HS-27A (cell line): ENCODE results near the gene NAA38.
"Not testable (repeated sequence)": the region's sequence is repeated elsewhere in the genome, so short reads cannot be mapped to it uniquely, and the experiment has no call there.

Experiments
- DNase-seq: peaks from one replicate; pipeline ENCODE4 v3.0.0-alpha.2; 2012; ENCODE audit warnings: low read depth, missing footprints

The NAA38 gene

DNA sequence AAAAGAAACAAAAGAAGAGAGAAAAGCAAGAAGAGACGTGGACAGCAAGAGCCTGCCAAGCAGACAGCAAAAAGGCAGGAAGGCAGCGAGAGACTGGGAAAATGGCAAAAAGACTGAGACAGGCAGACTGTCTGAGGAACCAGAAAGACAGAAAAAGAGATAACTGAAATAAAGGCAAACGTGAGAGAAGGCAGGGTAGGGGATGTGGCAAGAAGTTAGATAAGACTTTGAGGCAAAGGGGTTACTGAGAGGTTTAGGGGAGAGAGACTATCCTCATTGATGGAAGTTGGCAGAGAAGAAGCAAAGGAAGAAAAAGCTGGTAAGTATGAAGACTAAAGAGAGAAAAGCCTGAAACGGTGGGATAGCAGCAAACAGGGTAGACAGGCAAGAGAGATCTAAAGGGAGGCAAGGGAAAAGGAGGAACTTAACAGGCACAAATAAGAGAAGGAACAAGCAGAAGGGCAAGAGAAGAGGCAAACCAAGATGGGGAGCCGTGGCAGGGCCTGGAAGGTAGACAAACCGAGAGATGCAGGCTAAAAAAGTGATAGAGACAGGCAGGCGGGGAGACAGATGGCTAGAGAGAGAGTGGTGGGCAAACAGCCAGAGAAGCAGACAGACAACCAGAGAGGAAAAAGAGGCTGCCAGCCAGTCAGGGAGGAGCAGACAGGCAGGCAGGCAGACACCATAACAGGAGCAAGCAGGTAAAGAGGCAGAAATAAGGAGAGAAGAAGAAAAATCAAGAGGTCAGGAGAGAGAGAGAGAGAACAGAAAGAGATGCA is 24.1 kb upstream of the NAA38 start:
- no peak for DNase-seq

DNA sequence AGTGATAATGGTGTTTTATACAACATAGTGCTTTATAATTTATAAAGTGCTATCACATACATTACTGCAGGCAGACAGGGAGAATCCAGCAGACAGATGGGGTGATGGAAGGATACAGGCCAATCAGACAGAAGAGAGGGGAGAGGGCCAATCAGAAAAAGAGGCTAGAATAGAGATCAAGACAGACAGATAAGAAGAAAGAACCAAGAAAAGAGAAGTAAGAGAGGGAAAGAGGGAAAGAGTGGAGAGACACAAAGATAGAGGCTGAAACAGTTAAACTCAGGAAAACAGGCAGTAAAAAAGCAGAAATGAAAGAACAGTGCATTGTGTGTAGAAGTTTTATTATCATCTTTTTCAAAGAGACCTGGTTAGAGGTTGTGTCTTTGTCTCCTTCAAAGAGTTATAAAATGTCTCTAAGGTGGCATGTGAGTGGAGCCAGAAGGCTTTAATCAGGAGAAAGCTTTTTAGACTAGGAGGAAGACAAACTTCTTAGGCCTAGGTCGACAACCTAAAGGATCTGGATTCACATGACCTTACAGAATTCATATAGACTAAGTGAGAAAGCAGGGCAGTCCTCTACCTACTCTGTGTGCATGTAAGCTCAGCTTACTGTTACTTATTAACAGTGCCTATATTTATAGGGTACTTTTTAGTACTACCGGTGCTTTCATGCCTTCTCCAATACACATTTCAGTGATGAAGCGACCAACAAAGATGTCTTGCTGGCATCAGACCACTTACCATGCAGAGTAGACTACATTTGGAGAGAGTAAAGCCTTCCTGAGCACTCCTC is 22.9 kb upstream of the NAA38 start:
- DNase-seq: no peak

DNA sequence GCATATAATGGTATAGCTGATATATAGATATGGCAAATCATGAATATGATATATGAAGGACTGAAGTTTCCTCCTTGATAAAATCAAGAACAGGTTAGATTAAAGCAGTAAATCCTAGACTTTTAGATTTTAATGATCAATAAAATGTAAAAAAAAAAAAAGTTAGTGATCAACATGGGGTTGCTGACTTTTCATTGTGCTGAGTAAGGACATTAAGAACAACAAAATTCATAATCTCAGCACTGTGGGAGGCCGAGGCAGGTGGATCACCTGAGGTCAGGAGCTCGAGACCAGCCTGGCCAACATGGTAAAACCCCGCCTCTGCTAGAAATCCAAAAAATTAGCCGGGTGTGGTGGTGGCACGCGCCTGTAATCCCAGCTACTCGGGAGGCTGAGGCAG is 20.9 kb upstream of the NAA38 start:
- DNase-seq: no peak

DNA sequence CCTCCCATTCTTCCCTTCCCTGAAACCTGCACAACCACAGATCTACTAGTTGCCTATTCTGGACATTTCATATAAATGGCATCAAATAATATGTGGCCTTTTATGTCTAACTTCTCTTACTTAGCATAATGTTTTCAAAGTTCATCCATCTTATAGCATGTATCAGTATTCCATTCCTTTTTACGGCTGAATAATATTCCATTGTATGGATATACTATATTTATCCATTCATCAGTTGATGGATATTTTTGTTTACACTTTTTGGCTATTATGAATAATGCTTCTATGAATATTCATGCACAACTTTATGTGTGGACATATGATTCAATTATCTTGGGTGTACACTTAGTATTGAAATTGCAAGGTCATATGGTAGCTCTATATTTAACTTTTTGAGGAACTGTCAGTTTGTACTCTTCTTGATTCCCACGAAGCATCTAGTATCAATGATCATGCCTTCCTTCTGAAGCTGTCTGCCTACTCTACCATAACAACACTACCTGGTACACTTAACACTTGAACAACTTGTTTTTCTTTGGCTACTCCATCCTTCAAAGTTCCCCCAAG is 18.5 kb upstream of the NAA38 start:
- DNase-seq: no peak

DNA sequence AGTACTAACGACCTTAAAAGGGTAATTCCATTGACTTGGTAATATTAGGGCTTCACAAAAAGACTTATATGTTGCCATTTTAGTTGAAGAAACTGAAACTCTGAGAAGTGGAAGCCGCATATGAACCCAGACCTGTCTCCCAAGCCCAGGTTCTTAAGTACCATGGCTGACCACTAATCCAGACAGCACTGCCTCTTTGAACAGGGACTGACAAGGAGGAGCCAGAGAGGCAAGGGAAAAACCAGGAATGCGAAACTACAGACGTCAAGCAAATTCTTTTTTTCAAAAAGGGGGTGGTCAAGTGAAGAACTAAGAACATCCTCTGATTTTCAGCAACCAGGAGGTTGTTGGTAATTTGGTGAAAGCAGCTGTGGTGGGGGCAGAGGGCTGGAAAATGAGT is 15.7 kb upstream of the NAA38 start:
- DNase-seq: no peak

DNA sequence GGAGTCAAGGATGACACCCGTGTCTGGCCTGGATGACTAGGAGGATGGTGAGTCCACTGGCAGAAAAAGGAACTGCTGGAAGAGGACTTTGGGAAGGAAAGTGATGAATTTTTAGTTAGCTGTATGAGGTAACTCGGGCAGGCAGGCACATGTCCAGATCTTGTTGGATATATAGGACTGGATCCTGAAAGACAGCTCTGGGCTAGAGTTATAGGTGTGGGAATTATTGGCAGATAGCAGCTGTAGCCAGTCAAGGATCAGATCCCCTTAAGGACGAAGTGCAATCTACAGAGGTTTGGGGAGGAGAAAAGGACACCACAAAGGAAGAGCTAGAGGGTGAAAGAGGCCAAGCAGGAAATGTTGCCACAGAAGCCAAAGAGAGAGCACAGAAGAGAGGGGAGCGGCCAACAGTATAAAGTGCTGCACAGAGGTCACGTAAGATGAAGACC is 10.5 kb upstream of the NAA38 start:
- DNase-seq: no peak

DNA sequence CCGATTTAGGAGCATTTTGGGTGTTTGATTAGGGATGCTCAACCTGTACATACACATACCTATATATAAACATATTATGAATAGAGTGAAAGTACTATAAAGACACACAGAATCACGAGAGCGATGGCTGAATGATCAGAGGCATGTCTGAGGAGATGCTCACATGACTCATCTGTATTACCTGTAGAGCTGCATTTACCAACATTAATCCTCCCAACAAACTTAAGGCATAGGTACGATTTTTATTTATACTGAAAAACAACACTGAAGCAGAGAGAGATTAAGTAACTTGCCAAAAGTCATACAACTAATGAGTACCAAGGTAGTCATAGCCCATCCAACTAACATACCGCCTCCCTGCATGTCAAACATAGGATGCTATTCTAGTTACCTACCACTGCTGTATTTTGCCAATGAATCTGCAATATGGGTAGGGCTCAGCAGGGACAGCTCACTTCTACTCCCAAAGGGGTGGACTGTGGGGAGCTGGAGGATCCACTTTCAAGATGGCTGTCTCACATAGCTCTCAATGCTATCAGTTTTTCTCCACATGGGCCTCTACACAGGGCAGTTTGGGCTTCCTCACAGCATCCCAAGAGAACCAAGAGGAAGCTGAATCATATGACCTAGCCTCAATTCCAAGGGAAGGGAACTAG is 7.8 kb upstream of the NAA38 start:
- no peak for DNase-seq

DNA sequence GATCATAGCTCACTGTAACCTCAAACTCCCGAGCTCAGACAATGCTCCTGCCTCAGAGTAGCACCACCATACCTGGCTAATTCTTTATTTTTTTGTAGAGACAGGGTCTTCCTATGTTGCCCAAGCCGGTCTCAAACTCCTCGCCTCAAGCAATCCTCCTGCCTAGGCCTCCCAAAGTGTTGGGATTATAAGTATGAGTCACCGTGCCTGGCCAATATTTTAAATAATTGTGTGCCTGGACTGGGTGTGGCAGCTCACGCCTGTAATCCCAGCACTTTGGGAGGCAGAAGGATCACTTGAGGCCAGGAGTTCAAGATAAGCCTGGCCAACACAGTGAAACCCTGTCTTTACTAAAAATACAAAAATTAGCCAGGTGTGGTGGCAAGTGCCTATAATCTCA is 7.0 kb upstream of the NAA38 start:
- not testable (repeated sequence) for DNase-seq

DNA sequence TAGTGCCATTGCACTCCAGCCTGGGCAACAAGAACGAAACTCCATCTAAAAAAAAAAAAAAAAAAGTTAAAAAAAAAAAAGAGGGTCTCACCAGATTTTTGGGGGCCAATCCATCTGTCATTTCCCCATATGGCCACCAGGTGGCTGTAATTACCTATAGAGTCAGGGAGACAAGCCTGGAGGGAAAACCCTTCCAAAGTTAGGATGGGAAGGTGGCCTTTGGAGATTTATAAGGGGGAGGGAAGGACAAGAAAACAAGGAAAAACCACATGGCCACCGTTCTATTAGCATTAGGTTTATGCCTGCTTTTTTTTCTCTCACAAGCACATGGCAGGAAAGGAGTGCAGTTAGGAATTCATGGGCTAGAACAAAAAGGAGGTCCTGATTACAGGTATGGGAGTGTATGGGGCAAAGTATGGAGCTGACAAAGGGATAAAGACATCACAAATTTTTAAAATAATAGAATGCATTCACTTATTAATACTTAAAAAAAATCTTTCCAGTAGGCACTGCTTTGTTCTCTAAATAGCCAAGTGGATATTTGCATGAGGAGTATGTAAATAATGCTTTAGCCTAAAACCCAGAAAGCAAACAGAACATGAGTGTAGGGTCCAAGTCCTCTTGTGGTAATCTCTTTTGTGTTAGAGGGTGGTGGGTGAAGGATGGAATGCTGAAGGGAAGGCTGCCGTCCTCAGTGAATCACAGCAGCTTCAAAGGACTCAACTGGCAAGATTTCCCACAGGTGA is 5.5 kb upstream of the NAA38 start:
- DNase-seq: no peak

DNA sequence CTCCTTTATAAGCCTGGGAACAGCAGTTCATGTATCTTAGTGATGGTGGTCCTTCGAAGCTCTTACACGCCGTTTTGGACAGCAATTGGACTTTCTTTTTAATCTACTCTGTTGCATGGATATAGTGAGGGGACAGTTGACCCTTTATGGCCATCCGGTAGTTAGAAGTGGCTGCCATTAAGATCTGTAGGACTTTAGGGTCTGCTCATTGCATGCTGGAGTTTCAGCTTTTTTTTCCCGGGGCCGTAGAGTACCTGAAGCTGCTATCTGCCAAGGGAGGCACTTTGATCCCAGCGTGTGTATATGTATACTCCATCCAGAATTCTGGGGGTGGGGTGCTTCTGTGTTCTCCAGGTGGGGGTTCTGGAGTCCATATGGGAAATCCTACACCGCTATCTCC is 1.7 kb upstream of the NAA38 start:
- DNase-seq: no peak

DNA sequence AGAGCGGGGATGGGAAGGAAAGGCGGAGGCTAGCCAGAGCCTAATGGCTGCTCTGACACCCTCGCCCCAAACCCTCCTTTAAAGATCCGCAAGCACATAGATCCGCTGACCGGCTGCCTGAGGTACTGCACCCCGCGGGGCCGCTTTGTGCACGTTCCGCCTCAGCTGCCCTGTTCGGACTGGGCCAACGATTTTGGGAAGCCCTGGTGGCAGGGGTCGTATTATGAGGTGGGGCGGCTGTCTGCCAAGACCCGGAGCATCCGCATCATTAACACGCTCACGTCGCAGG is 1.1 kb upstream of the NAA38 start:
- DNase-seq: no peak

DNA sequence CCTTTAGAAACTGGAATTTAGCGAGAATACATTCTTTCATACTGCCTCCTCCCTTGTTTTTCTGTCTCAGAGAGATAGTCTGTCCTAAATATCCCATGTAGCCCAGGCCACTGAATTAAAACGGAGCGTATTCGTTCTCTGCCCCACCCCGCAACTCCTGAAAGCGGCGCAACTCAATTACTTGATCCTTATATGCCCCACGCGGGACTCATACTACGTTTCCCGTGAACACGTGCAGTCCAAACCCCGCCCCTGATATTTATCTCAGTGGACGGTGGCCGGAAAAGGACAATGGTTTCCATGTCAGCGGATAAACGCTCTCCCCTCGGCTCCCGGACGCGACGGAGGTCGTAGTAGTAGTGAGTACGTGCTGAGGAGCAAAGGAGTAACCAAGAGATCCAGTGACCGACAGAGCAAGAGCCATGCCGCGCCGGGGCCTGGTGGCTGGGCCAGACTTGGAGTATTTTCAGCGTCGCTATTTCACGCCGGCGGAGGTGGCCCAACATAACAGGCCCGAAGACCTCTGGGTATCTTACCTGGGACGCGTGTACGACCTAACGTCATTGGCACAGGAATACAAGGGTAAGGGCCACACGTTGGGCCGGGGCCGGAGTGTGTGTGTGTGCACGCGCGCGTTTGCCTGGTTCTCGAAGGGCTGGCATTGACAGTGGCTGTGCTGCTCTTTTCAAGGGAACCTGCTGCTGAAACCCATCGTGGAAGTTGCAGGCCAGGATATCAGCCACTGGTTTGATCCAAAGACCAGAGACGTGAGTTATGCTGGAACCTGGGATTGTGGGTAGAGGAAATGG is 558 bp upstream of the NAA38 start, which contains the start of gene CYB5D1:
Gene CYB5D1 (plus strand): TSS at position 291 of the 809 bp plus-strand sequence. CDS start 132 bp downstream, at position 423.
- peak; percentile 70 for DNase-seq

DNA sequence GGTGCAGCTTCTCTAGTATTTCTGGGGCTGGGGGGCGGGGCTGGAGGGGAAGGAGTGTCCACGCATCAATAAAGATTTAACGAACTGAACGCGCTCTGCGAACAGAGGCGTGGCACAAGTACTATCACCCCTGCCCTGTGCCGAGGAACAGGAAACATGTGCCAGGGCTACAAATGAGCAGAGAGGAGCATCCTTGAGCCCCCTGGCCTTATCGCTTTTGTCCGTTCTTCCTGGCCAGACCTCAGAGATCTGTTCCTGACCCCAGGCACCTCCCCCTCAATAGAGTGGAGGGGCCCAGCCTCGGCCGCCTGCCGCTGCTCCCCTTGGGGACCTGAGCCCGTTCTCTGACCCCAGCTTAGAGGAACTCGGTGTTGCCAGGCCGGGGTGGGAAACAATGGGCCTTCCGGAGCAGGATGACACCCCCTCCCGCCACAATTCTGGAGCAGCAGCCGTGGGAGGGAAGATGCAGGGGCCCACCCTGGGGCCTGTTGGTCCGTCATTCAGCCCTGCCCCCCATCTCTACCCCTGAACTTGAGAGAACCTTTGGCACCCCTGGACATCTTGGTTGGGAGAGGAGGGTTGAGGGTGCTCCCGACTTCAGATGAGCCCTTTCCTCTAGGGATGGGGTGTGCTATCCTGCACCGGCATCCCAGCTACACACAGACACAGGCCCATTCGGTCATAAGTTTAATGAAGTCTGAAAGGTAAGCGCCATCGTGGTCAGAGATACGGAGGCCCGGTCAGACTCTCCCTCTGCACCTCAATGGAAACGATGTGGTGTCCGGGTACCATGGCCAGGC is 1.1 kb downstream of the NAA38 start:
- DNase-seq: no peak

DNA sequence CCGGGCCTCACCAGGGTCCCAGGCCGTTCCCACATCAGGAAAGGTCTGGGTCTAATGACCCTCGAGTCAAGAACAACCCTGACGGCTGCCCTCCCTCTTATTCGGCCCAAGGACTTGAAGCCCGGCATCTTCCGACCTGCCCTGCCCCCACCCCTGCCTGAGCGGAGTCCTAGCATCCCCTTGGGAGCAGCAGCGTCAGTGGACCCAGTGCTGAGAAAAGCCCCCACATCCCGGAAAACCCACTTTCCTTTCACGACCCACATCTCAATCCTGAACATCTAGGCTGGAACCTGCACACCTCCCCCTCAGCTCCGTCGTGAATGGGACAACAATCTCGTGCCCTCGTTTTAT is 1.7 kb downstream of the NAA38 start:
- no peak for DNase-seq

DNA sequence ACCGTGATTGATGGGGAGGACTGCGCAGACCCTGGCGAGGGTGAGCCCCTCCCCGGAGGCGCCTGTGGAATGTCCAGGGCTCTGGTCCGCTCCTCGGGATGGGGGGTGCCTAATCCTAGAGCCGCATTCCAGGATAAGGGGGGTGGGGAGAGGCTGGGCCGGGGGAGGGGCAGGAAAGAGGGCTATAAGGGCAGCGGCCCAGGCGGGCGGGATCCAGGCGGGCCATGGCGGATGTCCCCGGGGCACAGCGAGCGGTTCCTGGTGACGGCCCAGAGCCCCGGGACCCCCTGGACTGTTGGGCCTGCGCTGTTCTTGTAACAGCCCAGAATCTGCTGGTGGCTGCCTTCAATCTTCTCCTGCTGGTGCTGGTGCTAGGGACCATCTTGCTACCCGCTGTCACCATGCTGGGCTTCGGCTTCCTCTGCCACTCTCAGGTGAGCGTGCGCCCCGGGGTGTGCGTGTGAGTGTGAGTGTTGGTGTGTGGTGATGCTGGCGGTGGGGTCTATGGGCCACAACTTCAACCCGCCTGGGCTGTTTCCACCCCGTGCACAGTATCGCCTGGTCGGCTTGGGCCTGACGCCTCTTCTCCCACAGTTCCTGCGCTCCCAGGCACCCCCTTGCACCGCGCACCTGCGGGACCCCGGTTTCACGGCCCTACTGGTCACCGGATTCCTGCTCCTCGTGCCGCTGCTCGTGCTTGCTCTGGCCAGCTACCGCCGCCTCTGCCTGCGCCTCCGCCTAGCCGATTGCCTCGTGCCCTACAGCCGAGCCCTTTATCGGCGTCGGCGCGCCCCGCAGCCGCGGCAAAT is 2.3 kb downstream of the NAA38 start, which contains the start of gene TMEM88:
Gene TMEM88 (plus strand): TSS at position 216 of the 809 bp plus-strand sequence. CDS start 9 bp downstream, at position 225.
- no peak for DNase-seq

DNA sequence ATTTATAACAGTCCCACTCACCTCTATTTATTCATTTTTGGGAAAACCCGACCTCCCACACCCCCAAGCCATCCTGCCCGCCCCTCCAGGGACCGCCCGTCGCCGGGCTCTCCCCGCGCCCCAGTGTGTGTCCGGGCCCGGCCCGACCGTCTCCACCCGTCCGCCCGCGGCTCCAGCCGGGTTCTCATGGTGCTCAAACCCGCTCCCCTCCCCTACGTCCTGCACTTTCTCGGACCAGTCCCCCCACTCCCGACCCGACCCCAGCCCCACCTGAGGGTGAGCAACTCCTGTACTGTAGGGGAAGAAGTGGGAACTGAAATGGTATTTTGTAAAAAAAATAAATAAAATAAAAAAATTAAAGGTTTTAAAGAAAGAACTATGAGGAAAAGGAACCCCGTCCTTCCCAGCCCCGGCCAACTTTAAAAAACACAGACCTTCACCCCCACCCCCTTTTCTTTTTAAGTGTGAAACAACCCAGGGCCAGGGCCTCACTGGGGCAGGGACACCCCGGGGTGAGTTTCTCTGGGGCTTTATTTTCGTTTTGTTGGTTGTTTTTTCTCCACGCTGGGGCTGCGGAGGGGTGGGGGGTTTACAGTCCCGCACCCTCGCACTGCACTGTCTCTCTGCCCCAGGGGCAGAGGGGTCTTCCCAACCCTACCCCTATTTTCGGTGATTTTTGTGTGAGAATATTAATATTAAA is 3.1 kb downstream of the NAA38 start:
- DNase-seq: no peak

DNA sequence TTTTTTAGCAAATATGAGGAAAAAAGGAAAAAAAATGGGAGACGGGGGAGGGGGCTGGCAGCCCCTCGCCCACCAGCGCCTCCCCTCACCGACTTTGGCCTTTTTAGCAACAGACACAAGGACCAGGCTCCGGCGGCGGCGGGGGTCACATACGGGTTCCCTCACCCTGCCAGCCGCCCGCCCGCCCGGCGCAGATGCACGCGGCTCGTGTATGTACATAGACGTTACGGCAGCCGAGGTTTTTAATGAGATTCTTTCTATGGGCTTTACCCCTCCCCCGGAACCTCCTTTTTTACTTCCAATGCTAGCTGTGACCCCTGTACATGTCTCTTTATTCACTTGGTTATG is 3.7 kb downstream of the NAA38 start:
- DNase-seq: no peak

DNA sequence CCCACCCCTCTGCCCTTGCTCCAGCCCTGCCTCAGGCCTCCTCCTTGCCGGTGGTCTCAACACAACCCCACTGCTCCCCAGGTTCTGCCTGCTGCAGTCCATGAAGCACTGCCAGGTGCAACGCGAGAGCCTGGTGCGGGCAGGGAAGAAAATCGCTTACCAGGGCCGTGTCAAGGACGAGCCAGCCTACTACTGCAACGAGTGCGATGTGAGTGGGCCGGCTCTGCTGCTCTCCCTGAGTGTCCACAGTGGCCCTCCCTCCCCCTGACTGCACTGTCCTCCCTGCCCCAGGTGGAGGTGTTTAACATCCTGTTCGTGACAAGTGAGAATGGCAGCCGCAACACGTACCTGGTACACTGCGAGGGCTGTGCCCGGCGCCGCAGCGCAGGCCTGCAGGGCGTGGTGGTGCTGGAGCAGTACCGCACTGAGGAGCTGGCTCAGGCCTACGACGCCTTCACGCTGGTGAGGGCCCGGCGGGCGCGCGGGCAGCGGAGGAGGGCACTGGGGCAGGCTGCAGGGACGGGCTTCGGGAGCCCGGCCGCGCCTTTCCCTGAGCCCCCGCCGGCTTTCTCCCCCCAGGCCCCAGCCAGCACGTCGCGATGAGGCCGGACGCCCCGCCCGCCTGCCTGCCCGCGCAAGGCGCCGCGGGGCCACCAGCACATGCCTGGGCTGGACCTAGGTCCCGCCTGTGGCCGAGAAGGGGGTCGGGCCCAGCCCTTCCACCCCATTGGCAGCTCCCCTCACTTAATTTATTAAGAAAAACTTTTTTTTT is 4.3 kb downstream of the NAA38 start:
- DNase-seq: no peak
